GM12875 (cell line): Measurements from ENCODE around the gene SEC16A.
"Not testable (repeated sequence)": the region's sequence is repeated elsewhere in the genome, so short reads cannot be mapped to it uniquely, and the experiment has no call there.

ENCODE experiments used
- H3K4me3 ChIP-seq: one replicate; pipeline ENCODE4 v1.5.1; 2011; ENCODE audit warnings: low read depth, low read length, control low read depth
- TF ChIP-seq, protein P1 (sequence below): IDR thresholded peaks from 2 replicates; pipeline ENCODE4 v1.5.1; 2011; ENCODE audit warnings: low read depth, mild to moderate bottlenecking, control low read depth, inconsistent platforms, low read length, moderate library complexity, borderline replicate concordance; ENCODE audit not compliant: insufficient read depth

The SEC16A gene

DNA sequence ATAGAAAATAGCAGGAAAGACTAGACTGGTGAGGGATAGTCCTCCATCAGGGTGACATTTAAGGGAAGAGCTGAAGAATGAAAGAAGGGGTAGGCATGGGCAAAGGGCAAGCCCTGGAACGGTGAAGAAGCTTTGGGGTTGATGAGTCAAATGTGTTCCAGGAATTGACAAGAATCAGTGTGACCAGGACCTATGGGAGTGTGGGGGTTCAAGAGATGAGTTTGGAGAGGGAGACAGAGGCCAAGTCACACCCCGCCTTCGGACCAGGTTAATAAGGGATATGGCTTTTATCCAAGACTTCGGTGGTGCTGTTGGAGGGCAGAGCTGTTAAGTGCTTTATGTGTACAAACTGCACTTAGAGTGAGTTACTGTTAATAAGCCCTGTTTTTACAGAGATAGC is 71.5 kb downstream of the SEC16A start:
- TF ChIP-seq, protein P1, sequence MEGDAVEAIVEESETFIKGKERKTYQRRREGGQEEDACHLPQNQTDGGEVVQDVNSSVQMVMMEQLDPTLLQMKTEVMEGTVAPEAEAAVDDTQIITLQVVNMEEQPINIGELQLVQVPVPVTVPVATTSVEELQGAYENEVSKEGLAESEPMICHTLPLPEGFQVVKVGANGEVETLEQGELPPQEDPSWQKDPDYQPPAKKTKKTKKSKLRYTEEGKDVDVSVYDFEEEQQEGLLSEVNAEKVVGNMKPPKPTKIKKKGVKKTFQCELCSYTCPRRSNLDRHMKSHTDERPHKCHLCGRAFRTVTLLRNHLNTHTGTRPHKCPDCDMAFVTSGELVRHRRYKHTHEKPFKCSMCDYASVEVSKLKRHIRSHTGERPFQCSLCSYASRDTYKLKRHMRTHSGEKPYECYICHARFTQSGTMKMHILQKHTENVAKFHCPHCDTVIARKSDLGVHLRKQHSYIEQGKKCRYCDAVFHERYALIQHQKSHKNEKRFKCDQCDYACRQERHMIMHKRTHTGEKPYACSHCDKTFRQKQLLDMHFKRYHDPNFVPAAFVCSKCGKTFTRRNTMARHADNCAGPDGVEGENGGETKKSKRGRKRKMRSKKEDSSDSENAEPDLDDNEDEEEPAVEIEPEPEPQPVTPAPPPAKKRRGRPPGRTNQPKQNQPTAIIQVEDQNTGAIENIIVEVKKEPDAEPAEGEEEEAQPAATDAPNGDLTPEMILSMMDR, result no peak
- peak overlapping the region; percentile 90 for H3K4me3 ChIP-seq

DNA sequence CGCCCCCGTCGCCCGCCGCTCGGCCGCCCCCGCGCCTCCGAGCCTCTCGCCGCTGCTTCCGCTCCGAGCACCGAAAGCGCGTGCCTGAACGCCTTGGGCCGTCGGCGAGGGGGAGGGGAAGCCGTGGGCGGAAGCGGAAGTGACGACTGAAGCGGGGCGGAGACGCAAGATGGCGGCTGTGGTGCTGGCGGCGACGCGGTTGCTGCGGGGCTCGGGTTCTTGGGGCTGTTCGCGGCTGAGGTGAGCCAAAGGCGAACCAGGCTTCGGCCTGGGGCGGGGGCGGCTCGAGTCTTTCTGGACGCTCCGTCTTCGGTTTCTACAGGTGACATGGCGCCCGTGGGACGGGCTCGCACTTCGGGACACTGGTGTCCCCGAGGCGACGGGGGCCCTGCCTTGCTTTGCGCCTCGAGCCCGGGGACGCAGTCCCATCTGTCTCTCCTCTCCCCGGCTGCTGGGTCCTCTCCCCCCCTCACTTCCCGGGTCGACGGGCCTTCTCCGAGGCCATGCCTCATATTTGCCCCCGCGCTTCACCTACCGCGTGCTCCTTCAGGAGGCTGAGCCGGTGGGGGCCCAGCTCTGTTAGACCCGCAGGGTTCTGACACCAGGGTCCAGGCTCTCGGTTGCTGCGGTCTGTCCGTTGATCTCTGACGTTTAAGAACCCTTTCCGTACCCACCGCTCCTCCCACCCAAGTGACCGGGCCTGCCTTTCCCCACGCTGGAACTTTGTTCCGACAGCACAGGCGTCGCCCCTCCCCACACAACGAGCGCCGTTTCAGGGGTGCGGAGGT is 72.1 kb downstream of the SEC16A start, which contains the start of the genes ENTR1 and PMPCA:
TSS of gene ENTR1 (minus strand) at position 115 of the 788 bp plus-strand sequence. CDS start 217 bp downstream, outside the sequence.
TSS of gene PMPCA (plus strand) at position 159 of the 788 bp plus-strand sequence. CDS start at position 170, 11 bp downstream.
- TF ChIP-seq, protein P1, result no peak
- peak within 1 kb of the TSS; percentile 90 for H3K4me3 ChIP-seq

DNA sequence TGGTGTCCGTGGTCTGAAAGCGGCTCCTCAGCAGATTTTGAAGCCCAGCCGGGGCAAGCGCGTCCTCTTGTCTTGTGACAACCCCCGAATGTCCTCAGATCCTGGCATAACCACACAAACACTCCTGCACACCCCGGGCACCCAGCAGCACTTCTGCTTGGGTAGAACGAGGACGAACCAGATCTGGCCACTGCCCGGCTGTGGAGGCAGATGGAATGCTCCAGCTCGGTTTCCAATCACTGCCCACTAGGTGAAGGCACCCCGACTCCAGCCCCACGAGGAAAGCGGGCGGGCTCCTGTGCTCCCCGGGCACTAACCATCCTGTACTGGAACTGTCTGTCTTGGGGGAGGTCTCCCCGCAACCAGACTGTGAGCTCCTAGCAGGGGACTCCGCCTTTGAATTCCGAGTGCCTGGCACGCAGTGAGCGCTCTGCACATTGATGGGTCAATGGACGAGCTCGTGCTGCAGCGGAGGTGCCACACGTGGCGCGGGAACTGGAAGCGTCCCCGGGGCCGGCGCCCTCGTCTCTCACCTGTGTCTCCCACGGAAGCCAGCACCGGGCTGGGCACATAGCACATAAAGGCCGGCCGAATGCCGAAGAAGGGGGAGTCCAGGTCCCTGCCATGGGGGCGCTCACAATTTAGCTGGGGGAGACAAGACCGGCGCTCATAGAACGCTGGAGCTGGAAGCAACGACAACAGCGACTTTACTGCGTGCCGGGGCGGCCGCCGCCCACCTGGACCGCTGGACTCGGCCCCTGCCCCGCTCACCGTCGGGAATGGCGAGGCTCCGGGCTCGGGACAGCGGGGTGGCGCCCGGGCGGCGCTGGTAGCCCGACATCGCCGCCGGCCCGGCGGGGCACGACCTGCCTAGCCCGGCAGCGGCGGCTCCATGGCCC is 73.0 kb downstream of the SEC16A start:
- TF ChIP-seq, protein P1, result no peak
- H3K4me3 ChIP-seq, result peak overlapping the region; percentile 90

DNA sequence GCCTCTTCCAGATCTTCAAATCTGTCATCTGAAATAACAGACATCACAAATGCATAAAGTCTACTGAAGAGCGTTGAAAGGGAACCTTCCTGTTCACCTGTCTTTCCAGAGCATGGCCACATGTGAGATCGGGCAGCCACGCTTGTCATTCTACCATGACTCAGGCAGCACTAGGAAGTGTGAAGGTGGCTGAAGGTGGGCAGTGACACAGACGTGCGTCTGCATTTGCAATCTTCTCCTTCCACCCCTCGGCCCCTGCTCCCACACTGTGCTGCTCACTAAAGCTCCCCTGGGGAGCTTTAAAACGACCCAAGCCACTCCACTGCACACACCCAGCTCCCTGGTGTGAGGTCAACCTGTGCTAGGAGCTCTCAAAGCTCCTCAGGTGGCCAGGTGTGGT is 74.9 kb downstream of the SEC16A start:
- TF ChIP-seq, protein P1, result no peak
- H3K4me3 ChIP-seq, result no peak overlapping the region

DNA sequence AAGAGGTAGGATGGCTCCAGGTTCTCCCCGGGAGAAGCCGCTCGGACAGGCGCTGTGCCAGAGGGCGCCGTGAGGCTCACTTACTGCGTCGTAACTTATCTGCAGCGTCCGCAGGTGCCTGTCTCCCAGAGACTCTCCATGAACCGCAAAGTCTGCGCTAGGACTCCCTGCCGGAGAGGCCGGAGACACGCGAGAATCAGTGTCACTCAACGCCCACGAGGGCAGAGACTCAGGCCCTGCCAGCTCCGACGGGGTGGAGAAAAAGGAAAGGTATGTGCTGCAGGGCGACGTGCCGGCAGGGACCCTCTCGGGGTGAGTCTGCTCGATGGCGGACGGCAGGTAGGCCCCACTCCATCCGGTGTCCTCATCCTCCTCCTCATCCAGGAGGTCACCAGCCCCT is 75.8 kb downstream of the SEC16A start:
- H3K4me3 ChIP-seq, result not testable (repeated sequence)

DNA sequence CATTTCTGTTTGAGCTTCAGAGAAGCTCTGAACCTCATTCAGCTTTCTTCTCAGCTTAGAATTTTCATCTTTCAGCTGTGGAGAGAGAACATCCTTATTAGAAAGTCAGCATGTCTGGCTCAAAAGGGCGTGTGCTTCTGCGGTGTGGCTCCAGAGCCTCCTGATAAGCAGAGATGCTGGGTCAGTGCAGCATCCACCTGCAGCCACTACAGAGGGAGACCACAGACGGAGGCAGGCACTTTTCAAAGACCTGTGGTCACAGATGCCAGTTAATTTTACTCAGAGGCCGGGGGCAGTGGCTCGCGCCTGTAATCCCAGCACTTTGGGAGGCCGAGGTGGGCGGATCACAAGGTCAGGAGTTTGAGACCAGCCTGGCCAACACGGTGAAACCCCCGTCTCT is 76.9 kb downstream of the SEC16A start:
- not testable (repeated sequence) for H3K4me3 ChIP-seq

DNA sequence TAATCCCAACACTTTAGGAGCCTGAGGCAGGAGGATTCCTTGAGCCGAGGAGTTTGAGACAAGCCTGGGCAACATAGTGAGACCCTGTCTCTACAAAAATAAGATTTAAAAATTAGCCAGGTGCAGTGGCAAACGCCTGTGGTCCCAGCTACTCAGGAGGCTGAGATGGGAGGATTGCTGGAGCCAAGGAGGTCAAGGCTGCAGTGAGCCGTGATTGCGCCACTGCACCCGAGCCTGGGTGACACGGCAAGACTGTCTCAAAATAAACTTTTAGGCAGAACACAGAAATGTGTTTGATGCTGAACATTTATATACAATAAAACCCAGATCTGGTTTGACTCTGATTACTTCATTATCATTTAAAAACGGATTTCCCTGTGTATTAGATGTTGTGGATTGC is 77.4 kb downstream of the SEC16A start:
- no peak overlapping the region for H3K4me3 ChIP-seq
- TF ChIP-seq, protein P1, result no peak

DNA sequence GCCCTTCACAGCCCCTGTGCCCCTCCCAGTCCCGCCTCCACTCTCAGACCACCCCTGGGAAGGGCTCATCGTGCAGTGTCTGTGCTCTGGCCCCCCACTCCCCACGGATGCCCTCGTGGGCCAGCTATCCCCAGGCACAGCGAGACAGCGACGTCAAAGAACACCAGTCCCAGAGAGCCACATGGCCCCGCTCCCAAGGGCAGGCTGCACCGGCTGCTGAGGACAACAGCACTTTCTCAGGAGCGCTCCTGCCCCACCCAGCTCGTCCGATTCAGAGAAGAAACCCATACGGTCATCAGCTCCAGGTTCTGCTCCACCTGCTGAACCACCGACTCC is 78.1 kb downstream of the SEC16A start:
- no peak overlapping the region for H3K4me3 ChIP-seq
- TF ChIP-seq, protein P1, result no peak
